A549 (cell line): Measurements from ENCODE around the gene MBD3L1. TPM values are rescaled to one million over a fixed set of nuclear protein-coding genes. Genes with fewer than 3 reads are reported as not detected.

ENCODE experiments used
- ATAC-seq, 2 experiments: fragments of 200-7000 bp in 1 of 2; fragments of >200 bp in 1 of 2; cut with Nextera tagmentation in 1 of 2; cut with Tn5 transposase in 1 of 2; 3 replicates each; pipeline versions ENCODE4 v1.8.0 to v1.9.1; 2018 to 2020; ENCODE audit warnings: mild to moderate bottlenecking in 1 of 2, moderate library complexity in 1 of 2
- CTCF ChIA-PET: fragments of 300-600 bp; sonication (Branson Sonifier 250); formaldehyde crosslinking; extraction: SDS; loops from one replicate; lab custom pipeline; 2021; ENCODE audit warnings: antibody characterized with exemption, inconsistent platforms; lab: Yijun Ruan, JAX
- POLR2A ChIA-PET: fragments of 350-600 bp; formaldehyde crosslinking; extraction: SDS; loops from one replicate; lab custom pipeline; 2021; ENCODE audit warnings: antibody characterized with exemption, inconsistent platforms; lab: Yijun Ruan, JAX
- DNase-seq, 2 experiments: peaks; one replicate each; pipeline versions ENCODE4 v3.0.0 to v3.0.0-alpha.2; 2011 to 2016; ENCODE audit warnings: low read depth in 1 of 2, low spot score in 1 of 2
- FAIRE-seq: peaks from 2 replicates; lab custom pipeline; 2011; peaks lifted over from hg19 to GRCh38; lab: Jason Lieb, UNC
- H3K27ac ChIP-seq, 2 experiments: fragments of >200 bp; sonication (Bioruptor Twin); formaldehyde crosslinking; 3 replicates each; pipeline ENCODE4 v1.5.1; 2016 to 2017
- H3K4me1 ChIP-seq: fragments of >200 bp; sonication (Bioruptor Twin); formaldehyde crosslinking; 3 replicates; pipeline ENCODE4 v1.6.1; 2016
- H3K4me2 ChIP-seq: fragments of >200 bp; sonication (Bioruptor Twin); formaldehyde crosslinking; 3 replicates; pipeline ENCODE4 v1.6.1; 2016
- H3K4me3 ChIP-seq: fragments of >200 bp; sonication (Bioruptor Twin); formaldehyde crosslinking; 3 replicates; pipeline ENCODE4 v1.5.1; 2016
- H3K9me3 ChIP-seq: fragments of >200 bp; sonication (Bioruptor Twin); formaldehyde crosslinking; 3 replicates; pipeline ENCODE4 v1.6.1; 2016
- BCL3 ChIP-seq: fragments of >200 bp; sonication (Bioruptor Twin); formaldehyde crosslinking; IDR thresholded peaks from 3 replicates; pipeline ENCODE4 v1.6.1; 2016
- E2F6 ChIP-seq: IDR thresholded peaks from 2 replicates; pipeline ENCODE4 v1.6.1; 2012; ENCODE audit warnings: low read depth, borderline replicate concordance
- ELK1 ChIP-seq: fragments of 150-350 bp; IDR thresholded peaks from 2 replicates; pipeline ENCODE4 v1.6.1; 2014; ENCODE audit warnings: low read depth, mild to moderate bottlenecking, low read length
- EP300 ChIP-seq, 2 experiments: fragments of >200 bp; sonication (Bioruptor Twin); formaldehyde crosslinking; IDR thresholded peaks; 2 replicates in 1 of 2; 3 replicates in 1 of 2; pipeline ENCODE4 v1.6.1; 2016 to 2017
- GATA3 ChIP-seq: IDR thresholded peaks from 2 replicates; pipeline ENCODE4 v1.6.1; 2012; ENCODE audit warnings: borderline replicate concordance
- HES2 ChIP-seq: fragments of >200 bp; sonication (Bioruptor Twin); formaldehyde crosslinking; IDR thresholded peaks from 2 replicates; pipeline ENCODE4 v1.6.1; 2016
- HEYL ChIP-seq: fragments of 250-450 bp; sonication (Bioruptor Pico); IDR thresholded peaks from 2 replicates; pipeline ENCODE4 v1.8.0; 2021; ENCODE audit warnings: mild to moderate bottlenecking, moderate library complexity
- HOXA7 ChIP-seq: fragments of 250-450 bp; sonication (Bioruptor Pico); IDR thresholded peaks from 2 replicates; pipeline ENCODE4 v1.5.0; 2020; ENCODE audit warnings: mild to moderate bottlenecking, moderate library complexity
- HOXB5 ChIP-seq: fragments of 250-450 bp; sonication (Bioruptor Pico); IDR thresholded peaks from 2 replicates; pipeline ENCODE4 v1.5.0; 2020; ENCODE audit warnings: mild to moderate bottlenecking, moderate library complexity
- JUN ChIP-seq, 2 experiments: fragments of >200 bp; sonication (Bioruptor Twin); formaldehyde crosslinking; IDR thresholded peaks; 2 replicates in 1 of 2; 3 replicates in 1 of 2; pipeline ENCODE4 v1.6.1; 2016 to 2017
- JUNB ChIP-seq: fragments of >200 bp; sonication (Bioruptor Twin); formaldehyde crosslinking; IDR thresholded peaks from 2 replicates; pipeline ENCODE4 v1.6.1; 2016
- KDM1A ChIP-seq: fragments of 200-600 bp; sonication (generic); IDR thresholded peaks from 2 replicates; pipeline ENCODE4 v1.6.1; 2016; ENCODE audit warnings: low read depth, mild to moderate bottlenecking
- MAX ChIP-seq: IDR thresholded peaks from 2 replicates; pipeline ENCODE4 v1.6.1; 2012
- NFE2L2 ChIP-seq: fragments of 150-350 bp; conservative IDR thresholded peaks from 2 replicates; pipeline ENCODE4 v1.6.1; 2014; ENCODE audit warnings: low read length
- NR3C1 ChIP-seq: fragments of >200 bp; sonication (Bioruptor Twin); formaldehyde crosslinking; IDR thresholded peaks from 3 replicates; pipeline ENCODE4 v1.6.1; 2017
- PHF8 ChIP-seq: fragments of 200-600 bp; sonication (generic); IDR thresholded peaks from 2 replicates; pipeline ENCODE4 v1.6.1; 2016; ENCODE audit warnings: low read depth, mild to moderate bottlenecking, antibody characterized with exemption, moderate library complexity, borderline replicate concordance
- RAD21 ChIP-seq, 2 experiments: fragments of >200 bp in 1 of 2; sonication (Bioruptor Twin) in 1 of 2; formaldehyde crosslinking in 1 of 2; IDR thresholded peaks in 1 of 2; conservative IDR thresholded peaks in 1 of 2; 2 replicates in 1 of 2; 3 replicates in 1 of 2; pipeline ENCODE4 v1.6.1; 2012 to 2018; ENCODE audit warnings: inconsistent platforms in 1 of 2
- RNF2 ChIP-seq: fragments of 200-600 bp; sonication (generic); IDR thresholded peaks from 2 replicates; pipeline ENCODE4 v1.6.1; 2016; ENCODE audit warnings: low read depth, mild to moderate bottlenecking, antibody characterized with exemption, moderate library complexity, borderline replicate concordance
- USF2 ChIP-seq: fragments of 450-650 bp; IDR thresholded peaks from 2 replicates; pipeline ENCODE4 v1.6.1; 2014; ENCODE audit warnings: antibody characterized with exemption
- ZC3H11A ChIP-seq: fragments of 450-650 bp; IDR thresholded peaks from 2 replicates; pipeline ENCODE4 v1.6.1; 2014; ENCODE audit warnings: antibody characterized with exemption, mild to moderate bottlenecking
- ZFP36 ChIP-seq: fragments of 450-650 bp; IDR thresholded peaks from 2 replicates; pipeline ENCODE4 v1.6.1; 2014; ENCODE audit warnings: borderline replicate concordance; ENCODE audit not compliant: partially characterized antibody
- WGBS: methylation state at CpG from one replicate; pipeline ENCODE4 v1.1.6; 2017; ENCODE audit errors: missing lambda C conversion rate; 5-methylcytosine and 5-hydroxymethylcytosine counted together
- polyA plus RNA-seq, 4 experiments: library from polyadenylated mRNA; depleted of rRNA in 3 of 4; stranded (reverse); fragments of >200 nt; fragmentation: RNase III in 1 of 4; extraction: RNeasy Plus Mini Kit Qiagen cat#74134 plus additional on column Dnase treatment in 1 of 4; gene quantifications; 2 replicates in 3 of 4; 3 replicates in 1 of 4; pipeline ENCODE4 v1.2.3, GENCODE V29; 2011 to 2017

Gene MBD3L1
- polyA plus RNA-seq, 2 of the 4 experiments (the other 2 are of a cell fraction): not detected

GRCh38 chr19:8811315-8812172 lies 20.6 kb upstream of the MBD3L1 start:
- POLR2A ChIA-PET: no interaction called here
- DNase-seq (peak in 1 of 2 experiments; percentile 48), FAIRE-seq (no peak), ATAC-seq (no peak)
- no peak overlapping the region for H3K4me3 ChIP-seq
- 81% methylated on average over 10 of the region's 10 CpGs for WGBS
- CTCF ChIA-PET: no interaction called here
- no peak overlapping the region for H3K4me2 ChIP-seq
- H3K27ac ChIP-seq: no peak overlapping the region
- TF ChIP-seq JUN (IDR thresholded peaks at IDR 0.05) (no peak), KDM1A (peak; percentile 77; the same call in 1 of the 2 replicates), RNF2 (no peak), HES2 (0 out of 2 replicates have a peak, but pooled peaks have one; percentile 23), ZC3H11A (no peak), NR3C1 (no peak), NFE2L2 (no peak), JUNB (no peak), GATA3 (peak; percentile 66; the same call in 1 of the 2 replicates)
- H3K4me1 ChIP-seq: no peaks in the 10 kb centered on the region
- H3K9me3 ChIP-seq: peaks cover 90% of the 10 kb centered on the region

- Histone ChIP-seq H3K4me1 (no peaks in the 10 kb centered on the region), H3K4me3 (no peak overlapping the region), H3K9me3 (peaks cover 71% of the 10 kb centered on the region)
- ATAC-seq (no peak), FAIRE-seq (no peak)
- CTCF ChIA-PET: no interaction called here
- POLR2A ChIA-PET: no interaction called here
- TF ChIP-seq HOXA7 (CRISPR knock-in tag) (no peak), RNF2 (no peak), KDM1A (no peak), ELK1 (no peak), HOXB5 (CRISPR knock-in tag) (no peak), PHF8 (no peak), BCL3 (no peak), HEYL (CRISPR knock-in tag) (no peak), USF2 (no peak), RAD21 (conservative IDR thresholded peaks at IDR 0.05 in 1 of 2, IDR thresholded peaks at IDR 0.05 in 1 of 2) (no peak), E2F6 (no peak), ZFP36 (no peak), MAX (no peak), EP300 (IDR thresholded peaks at IDR 0.05) (no peak)
- TF ChIP-seq, all 56 proteins: peak for 0
- 91% methylated on average over 3 of the region's 3 CpGs for WGBS
- no peak for DNase-seq
- no peak overlapping the region for H3K27ac ChIP-seq
- no peak overlapping the region for H3K4me2 ChIP-seq
Measured at GRCh38 chr19:8814176-8814575, 18.0 kb upstream of the MBD3L1 start.
